SU-DHL-6 (cell line): ENCODE data around the gene REPS2.

Experiments
- H2AFZ ChIP-seq: fragments of 200-600 bp; sonication (generic); 2 replicates; pipeline ENCODE4 v1.6.1; 2014; ENCODE audit warnings: low read depth, mild to moderate bottlenecking, moderate library complexity, mixed read lengths, antibody characterized with exemption, low read length; ENCODE audit not compliant: severe bottlenecking
- H3F3A ChIP-seq: fragments of 200-600 bp; shearing (Covaris generic); 2 replicates; pipeline ENCODE4 v1.6.0; 2016; ENCODE audit warnings: antibody characterized with exemption, mild to moderate bottlenecking; ENCODE audit not compliant: insufficient read depth
- H3K27ac ChIP-seq: fragments of 200-600 bp; sonication (generic); 2 replicates; pipeline ENCODE4 v1.5.1; 2016; ENCODE audit warnings: low read depth, mild to moderate bottlenecking, low read length, moderate library complexity, mixed read lengths
- H3K27me3 ChIP-seq: fragments of 200-600 bp; sonication (generic), shearing (Covaris generic); 2 replicates; pipeline ENCODE4 v1.6.0; 2014; ENCODE audit warnings: mild to moderate bottlenecking, low read length
- H3K36me3 ChIP-seq: fragments of 200-600 bp; sonication (generic); 2 replicates; pipeline ENCODE4 v1.6.1; 2014; ENCODE audit warnings: mild to moderate bottlenecking, low read length, mixed read lengths
- H3K4me2 ChIP-seq: fragments of 300-600, 200-600 bp; shearing (Covaris generic), sonication (generic); 2 replicates; pipeline ENCODE4 v1.6.0; 2014; ENCODE audit warnings: low read length, low read depth, mild to moderate bottlenecking; ENCODE audit not compliant: poor library complexity, severe bottlenecking
- H3K4me3 ChIP-seq: fragments of 200-600 bp; sonication (generic); 2 replicates; pipeline ENCODE4 v1.5.1; 2014; ENCODE audit warnings: antibody characterized with exemption, low read length, mild to moderate bottlenecking, mixed read lengths; ENCODE audit not compliant: insufficient read depth, poor library complexity, severe bottlenecking
- H3K79me2 ChIP-seq: fragments of 200-600 bp; sonication (generic); 2 replicates; pipeline ENCODE4 v1.6.1; 2014; ENCODE audit warnings: mild to moderate bottlenecking, low read length, moderate library complexity; ENCODE audit not compliant: insufficient read depth
- H3K9ac ChIP-seq: fragments of 200-600 bp; sonication (generic); 2 replicates; pipeline ENCODE4 v1.7.0; 2014; ENCODE audit warnings: mild to moderate bottlenecking, low read length
- H3K9me2 ChIP-seq: fragments of 200-600 bp; sonication (generic); replicated peaks from 2 replicates; pipeline ENCODE4 v1.6.1; 2014; ENCODE audit warnings: low read length; ENCODE audit not compliant: insufficient read depth
- H3K9me3 ChIP-seq: fragments of 200-600 bp; sonication (generic); 2 replicates; pipeline ENCODE4 v1.6.1; 2014; ENCODE audit warnings: low read length, mixed read lengths; ENCODE audit not compliant: insufficient read depth
- H4K20me1 ChIP-seq: fragments of 200-600 bp; sonication (generic); 2 replicates; pipeline ENCODE4 v1.6.1; 2014; ENCODE audit warnings: low read depth, mild to moderate bottlenecking, antibody characterized with exemption, low read length, moderate library complexity, mixed read lengths
- CTCF ChIP-seq: fragments of 200-600 bp; sonication (generic); IDR thresholded peaks from one replicate; pipeline ENCODE4 v1.5.1; 2017; ENCODE audit warnings: antibody characterized with exemption, mild to moderate bottlenecking, low read length, moderate library complexity; ENCODE audit not compliant: insufficient read depth, poor library complexity, severe bottlenecking
- EZH2phosphoT487 ChIP-seq: fragments of 200-600 bp; sonication (generic), shearing (Covaris generic); conservative IDR thresholded peaks from 2 replicates; pipeline ENCODE4 v1.6.1; 2018; ENCODE audit warnings: mild to moderate bottlenecking, antibody characterized with exemption, low read length, moderate library complexity, mixed read lengths

REPS2 gene

GRCh38 chrX:17030580-17031270, 84.3 kb downstream of the REPS2 start:
- no peak for TF ChIP-seq CTCF
- TF ChIP-seq EZH2phosphoT487, result no peak
- no peaks in the 10 kb centered on the region for H3K9me3 ChIP-seq
- H2AFZ ChIP-seq, result no peak overlapping the region
- H3K36me3 ChIP-seq, result no peaks in the 10 kb centered on the region
- no peak overlapping the region for H3K4me2 ChIP-seq
- H3F3A ChIP-seq, result no peaks in the 10 kb centered on the region
- H4K20me1 ChIP-seq, result no peaks in the 10 kb centered on the region
- H3K9me2 ChIP-seq, result no peaks in the 10 kb centered on the region
- H3K9ac ChIP-seq, result no peak overlapping the region
- no peaks in the 10 kb centered on the region for H3K79me2 ChIP-seq
- H3K4me3 ChIP-seq, result no peak overlapping the region
- no peaks in the 10 kb centered on the region for H3K27me3 ChIP-seq
- no peak overlapping the region for H3K27ac ChIP-seq

- no peaks in the 10 kb centered on the region for H4K20me1 ChIP-seq
- H3K27ac ChIP-seq, result no peak overlapping the region
- H3K79me2 ChIP-seq, result no peaks in the 10 kb centered on the region
- no peak overlapping the region for H2AFZ ChIP-seq
- H3K4me2 ChIP-seq, result no peak overlapping the region
- TF ChIP-seq CTCF (no peak), EZH2phosphoT487 (no peak)
- no peaks in the 10 kb centered on the region for H3K27me3 ChIP-seq
- H3K9me3 ChIP-seq, result no peaks in the 10 kb centered on the region
- H3K4me3 ChIP-seq, result no peak overlapping the region
- H3K9ac ChIP-seq, result no peak overlapping the region
- no peaks in the 10 kb centered on the region for H3F3A ChIP-seq
- no peaks in the 10 kb centered on the region for H3K36me3 ChIP-seq
- no peaks in the 10 kb centered on the region for H3K9me2 ChIP-seq
These were observed 85.4 kb downstream of the REPS2 start for GRCh38 chrX:17031827-17032226.

- H3K9ac ChIP-seq, result no peak overlapping the region
- H3K27ac ChIP-seq, result no peak overlapping the region
- TF ChIP-seq EZH2phosphoT487 (no peak), CTCF (no peak)
- H3K9me3 ChIP-seq, result no peaks in the 10 kb centered on the region
- no peaks in the 10 kb centered on the region for H3F3A ChIP-seq
- H2AFZ ChIP-seq, result no peak overlapping the region
- no peaks in the 10 kb centered on the region for H4K20me1 ChIP-seq
- H3K4me2 ChIP-seq, result no peak overlapping the region
- H3K9me2 ChIP-seq, result no peaks in the 10 kb centered on the region
- H3K36me3 ChIP-seq, result no peaks in the 10 kb centered on the region
- no peaks in the 10 kb centered on the region for H3K79me2 ChIP-seq
- no peaks in the 10 kb centered on the region for H3K27me3 ChIP-seq
- H3K4me3 ChIP-seq, result no peak overlapping the region
These were observed 85.9 kb downstream of the REPS2 start for GRCh38 chrX:17032351-17032750.
